H9 (cell line): ENCODE data around the gene CDH13. TPM values are rescaled to one million over a fixed set of nuclear protein-coding genes. Genes with fewer than 3 reads are reported as not detected.

Experiments
- DNase-seq: peaks from one replicate; pipeline ENCODE4 v3.0.0-alpha.2; 2017
- H2AFZ ChIP-seq: one replicate; pipeline ENCODE4 v1.6.1; 2013; ENCODE audit warnings: mild to moderate bottlenecking, low read length, control low read depth, moderate library complexity
- H2AK5ac ChIP-seq: 2 replicates; pipeline ENCODE4 v1.6.1; 2013; ENCODE audit warnings: low read length, control low read depth, mixed read lengths; ENCODE audit not compliant: insufficient read length
- H2BK120ac ChIP-seq: one replicate; pipeline ENCODE4 v1.6.1; 2013; ENCODE audit warnings: low read depth, mild to moderate bottlenecking, low read length, control low read depth, inconsistent platforms; ENCODE audit not compliant: poor library complexity, severe bottlenecking
- H2BK12ac ChIP-seq: 2 replicates; pipeline ENCODE4 v1.6.1; 2013; ENCODE audit warnings: low read length, control low read depth, mixed read lengths, low read depth; ENCODE audit not compliant: insufficient read length
- H2BK15ac ChIP-seq: 2 replicates; pipeline ENCODE4 v1.6.1; 2013; ENCODE audit warnings: low read depth, low read length, control low read depth
- H2BK20ac ChIP-seq: one replicate; pipeline ENCODE4 v1.6.1; 2013; ENCODE audit warnings: low read depth, mild to moderate bottlenecking, low read length, control low read depth, inconsistent platforms; ENCODE audit not compliant: poor library complexity, severe bottlenecking
- H2BK5ac ChIP-seq: 2 replicates; pipeline ENCODE4 v1.6.1; 2013; ENCODE audit warnings: low read length, control low read depth, mixed read lengths; ENCODE audit not compliant: insufficient read length
- H3K14ac ChIP-seq: 2 replicates; pipeline ENCODE4 v1.6.1; 2013; ENCODE audit warnings: low read length, control low read depth; ENCODE audit not compliant: insufficient read depth
- H3K18ac ChIP-seq: 2 replicates; pipeline ENCODE4 v1.6.1; 2013; ENCODE audit warnings: low read depth, mild to moderate bottlenecking, mixed read lengths, low read length, control low read depth; ENCODE audit not compliant: insufficient read length
- H3K23ac ChIP-seq: 2 replicates; pipeline ENCODE4 v1.6.1; 2013; ENCODE audit warnings: low read length, control low read depth, mixed read lengths, low read depth; ENCODE audit not compliant: insufficient read length
- H3K23me2 ChIP-seq: 2 replicates; pipeline ENCODE4 v1.6.1; 2013; ENCODE audit warnings: low read depth, mild to moderate bottlenecking, mixed read lengths, low read length, control low read depth; ENCODE audit not compliant: insufficient read length, poor library complexity, severe bottlenecking
- H3K27ac ChIP-seq: 2 replicates; pipeline ENCODE4 v1.5.1; 2013; ENCODE audit warnings: low read length, control low read depth, mixed read lengths, low read depth; ENCODE audit not compliant: insufficient read length
- H3K27me3 ChIP-seq: 2 replicates; pipeline ENCODE4 v1.6.1; 2013; ENCODE audit warnings: low read length, control low read depth, inconsistent platforms; ENCODE audit not compliant: insufficient read depth
- H3K4ac ChIP-seq: 2 replicates; pipeline ENCODE4 v1.6.1; 2013; ENCODE audit warnings: low read depth, mild to moderate bottlenecking, control low read depth, inconsistent platforms, low read length, moderate library complexity
- H3K4me1 ChIP-seq: 2 replicates; pipeline ENCODE4 v1.6.1; 2013; ENCODE audit warnings: low read length, control low read depth, inconsistent platforms; ENCODE audit not compliant: insufficient read depth
- H3K4me2 ChIP-seq: 2 replicates; pipeline ENCODE4 v1.6.1; 2013; ENCODE audit warnings: low read length, control low read depth, mixed read lengths; ENCODE audit not compliant: insufficient read length, insufficient read depth
- H3K56ac ChIP-seq: 2 replicates; pipeline ENCODE4 v1.6.1; 2013; ENCODE audit warnings: low read depth, mild to moderate bottlenecking, mixed read lengths, low read length, control low read depth; ENCODE audit not compliant: insufficient read length
- H3K79me1 ChIP-seq: 2 replicates; pipeline ENCODE4 v1.6.1; 2013; ENCODE audit warnings: low read depth, mild to moderate bottlenecking, moderate library complexity, low read length, control low read depth, inconsistent platforms; ENCODE audit not compliant: insufficient read depth, poor library complexity, severe bottlenecking
- H3K79me2 ChIP-seq: 2 replicates; pipeline ENCODE4 v1.6.1; 2013; ENCODE audit warnings: low read length, control low read depth, inconsistent platforms; ENCODE audit not compliant: insufficient read depth
- H3K9ac ChIP-seq: 2 replicates; pipeline ENCODE4 v1.6.1; 2013; ENCODE audit warnings: low read length, control low read depth, mixed read lengths; ENCODE audit not compliant: insufficient read length; ENCODE audit errors: extremely low read depth
- H3K9me3 ChIP-seq: one replicate; pipeline ENCODE4 v1.6.1; 2013; ENCODE audit warnings: low read depth, low read length, inconsistent platforms; ENCODE audit not compliant: control insufficient read depth
- H3T11ph ChIP-seq: one replicate; pipeline ENCODE4 v1.6.1; 2013; ENCODE audit warnings: mild to moderate bottlenecking, low read length, control low read depth, inconsistent platforms
- H4K20me1 ChIP-seq: one replicate; pipeline ENCODE4 v1.6.1; 2013; ENCODE audit not compliant: control insufficient read depth, insufficient read length, insufficient read depth
- H4K5ac ChIP-seq: 2 replicates; pipeline ENCODE4 v1.6.1; 2013; ENCODE audit warnings: low read depth, mild to moderate bottlenecking, mixed read lengths, low read length, control low read depth; ENCODE audit not compliant: insufficient read length
- H4K8ac ChIP-seq: replicated peaks from 2 replicates; pipeline ENCODE4 v1.6.1; 2013; ENCODE audit warnings: low read length, control low read depth, mixed read lengths, low read depth; ENCODE audit not compliant: insufficient read length
- H4K91ac ChIP-seq: 2 replicates; pipeline ENCODE4 v1.6.1; 2013; ENCODE audit warnings: low read depth, mild to moderate bottlenecking, moderate library complexity, mixed read lengths, low read length, control low read depth; ENCODE audit not compliant: insufficient read length
- H3K27ac Mint-ChIP-seq, 3 experiments: 2 replicates in 2 of 3; 3 replicates in 1 of 3; pipeline ENCODE4 v1.8.0; 2020 to 2021; ENCODE audit warnings: mixed read lengths in 3 of 3, mild to moderate bottlenecking in 1 of 3, moderate library complexity in 1 of 3
- H3K27me3 Mint-ChIP-seq: 2 replicates; pipeline ENCODE4 v1.8.0; 2021; ENCODE audit warnings: low read depth, mild to moderate bottlenecking, moderate library complexity, mixed read lengths
- H3K36me3 Mint-ChIP-seq, 3 experiments: 2 replicates in 2 of 3; 3 replicates in 1 of 3; pipeline ENCODE4 v1.8.0; 2020 to 2021; ENCODE audit warnings: low read depth in 3 of 3, mixed read lengths in 3 of 3; ENCODE audit not compliant: insufficient read depth in 1 of 3
- H3K4me1 Mint-ChIP-seq, 2 experiments: 2 replicates each; pipeline ENCODE4 v1.8.0; 2020; ENCODE audit warnings: mixed read lengths in 2 of 2
- H3K4me3 Mint-ChIP-seq, 2 experiments: 2 replicates in 1 of 2; 3 replicates in 1 of 2; pipeline ENCODE4 v1.8.0; 2020 to 2021; ENCODE audit warnings: mild to moderate bottlenecking in 2 of 2, mixed read lengths in 2 of 2, moderate library complexity in 1 of 2
- H3K9me3 Mint-ChIP-seq, 2 experiments: 2 replicates in 1 of 2; 3 replicates in 1 of 2; pipeline ENCODE4 v1.8.0; 2020; ENCODE audit warnings: mild to moderate bottlenecking in 2 of 2, mixed read lengths in 2 of 2, moderate library complexity in 1 of 2
- CTCF ChIP-seq: fragments of 200-600 bp; sonication (generic); conservative IDR thresholded peaks from 3 replicates; pipeline ENCODE4 v1.8.0; 2021; ENCODE audit warnings: antibody characterized with exemption, mild to moderate bottlenecking
- WGBS: extraction: QIAGEN DNeasy Blood & Tissue Kit; methylation state at CpG from one replicate; pipeline ENCODE4 v1.1.7; 2013; ENCODE audit warnings: missing lambda C conversion rate, low lambda C conversion rate, mixed read lengths; ENCODE audit not compliant: insufficient read length; ENCODE audit errors: extremely low coverage; 5-methylcytosine and 5-hydroxymethylcytosine counted together
- total RNA-seq: library from RNA; stranded (reverse); gene quantifications from 2 replicates; pipeline ENCODE4 v1.2.1, GENCODE V29; 2021

Gene CDH13
- total RNA-seq, 1 experiment from 2014 or later, result 1.5 TPM

DNA sequence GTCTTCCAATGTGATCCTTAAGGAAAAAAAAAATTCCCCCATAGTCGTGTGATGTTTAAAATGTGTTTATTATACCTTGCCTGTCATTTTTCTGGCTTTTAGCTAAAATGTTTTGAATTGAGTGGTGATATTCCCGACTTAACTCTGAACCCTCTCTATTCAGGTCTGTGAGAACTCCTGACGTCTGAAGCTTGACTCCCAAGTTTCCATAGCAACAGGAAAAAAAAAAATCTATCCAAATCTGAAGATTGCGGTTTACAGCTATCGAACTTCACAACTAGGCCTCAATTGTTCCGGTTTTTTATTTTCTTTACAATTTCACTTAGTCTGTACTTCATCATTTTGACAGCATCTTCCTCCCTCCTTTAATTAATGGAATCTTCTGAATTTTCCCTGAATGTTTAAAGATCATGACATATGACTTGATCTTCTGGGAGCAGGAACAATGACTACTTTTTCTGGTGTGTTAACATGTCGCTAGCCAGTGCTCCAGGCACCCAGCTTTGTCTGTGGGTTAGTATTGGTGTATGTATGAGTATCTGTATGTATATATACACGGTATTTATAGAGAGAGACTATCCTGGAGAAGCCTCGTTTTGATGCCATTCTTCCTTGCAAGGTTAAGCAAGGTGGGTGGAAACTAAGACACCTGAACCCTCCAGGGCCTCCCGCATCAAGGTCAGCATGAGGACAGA lies 1168.2 kb downstream of the CDH13 start:
- Histone ChIP-seq H2BK12ac (no peak overlapping the region), H2AK5ac (no peak overlapping the region), H3K79me2 (no peaks in the 10 kb centered on the region), H2BK20ac (no peak overlapping the region), H3K27ac (no peak overlapping the region), H4K8ac (no peak overlapping the region), H3K23me2 (no peaks in the 10 kb centered on the region), H3K14ac (no peak overlapping the region; the same call in 1 of the 2 replicates), H3K9me3 (no peaks in the 10 kb centered on the region), H3K56ac (no peak overlapping the region), H3T11ph (no peak overlapping the region), H4K20me1 (no peaks in the 10 kb centered on the region), H2AFZ (no peak overlapping the region), H4K5ac (no peak overlapping the region), H3K27me3 (no peaks in the 10 kb centered on the region), H3K4me2 (no peak overlapping the region), H3K9ac (no peak overlapping the region), H3K18ac (no peak overlapping the region), H2BK120ac (no peak overlapping the region), H2BK5ac (no peak overlapping the region), H3K79me1 (no peaks in the 10 kb centered on the region), H3K23ac (no peak overlapping the region), H3K4ac (no peak overlapping the region), H3K4me1 (no peaks in the 10 kb centered on the region; the same call in 1 of the 2 replicates), H2BK15ac (no peak overlapping the region), H4K91ac (no peak overlapping the region)
- H3K4me3 Mint-ChIP-seq, result no peak overlapping the region
- peak overlapping the region in 1 of 3 experiments; percentile 59; a peak in 1 of 7 replicates for H3K27ac Mint-ChIP-seq
- peaks cover 5 to 19% of the 10 kb centered on the region in 2 experiments for H3K4me1 Mint-ChIP-seq
- peaks cover 0 to 6% (median 0%) of the 10 kb centered on the region in 3 experiments; a peak in 2 of 7 replicates for H3K36me3 Mint-ChIP-seq
- WGBS, result no CpG with 5 or more reads among the region's 10 CpGs
- H3K27me3 Mint-ChIP-seq, result peaks cover 3% of the 10 kb centered on the region
- H3K9me3 Mint-ChIP-seq, result peaks cover 3 to 7% of the 10 kb centered on the region in 2 experiments
- TF ChIP-seq CTCF, result no peak
- DNase-seq, result no peak
